KG1 (cell line): ENCODE measurements around the gene R3HDM4.
"Not testable (repeated sequence)": the region's sequence is repeated elsewhere in the genome, so short reads cannot be mapped to it uniquely, and the experiment has no call there.

Source experiments
- DNase-seq: peaks from one replicate; lab custom pipeline; 2025; lab: John Stamatoyannopoulos, UW

Gene R3HDM4

GRCh38 chr19:890831-891230, 22.2 kb downstream of the R3HDM4 start:
- DNase-seq: no peak

- DNase-seq: no peak
These were observed 23.2 kb downstream of the R3HDM4 start for GRCh38 chr19:889662-890295.

GRCh38 chr19:888581-889385, 24.2 kb downstream of the R3HDM4 start:
- no peak for DNase-seq

GRCh38 chr19:887599-887998, 25.4 kb downstream of the R3HDM4 start:
- DNase-seq: no peak

DNA sequence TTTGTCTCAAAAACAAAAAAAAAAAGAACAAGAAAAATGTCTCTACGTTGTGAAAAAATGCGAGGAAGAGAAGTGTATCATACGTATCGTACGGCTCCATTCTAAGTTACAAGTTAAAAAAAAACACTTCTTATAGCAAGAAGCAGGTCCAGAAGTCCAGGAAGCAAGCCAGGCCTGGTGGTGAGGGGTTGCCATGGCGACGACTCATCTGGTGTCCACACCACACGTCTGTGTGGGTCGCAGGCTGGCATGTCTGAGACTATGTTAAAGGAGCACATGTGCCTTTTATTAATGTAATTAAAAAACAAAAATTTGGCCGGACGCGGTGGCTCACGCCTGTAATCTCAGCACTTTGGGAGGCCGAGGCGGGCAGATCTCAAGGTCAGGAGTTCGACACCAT, 25.9 kb downstream of the R3HDM4 start:
- no peak for DNase-seq

DNA sequence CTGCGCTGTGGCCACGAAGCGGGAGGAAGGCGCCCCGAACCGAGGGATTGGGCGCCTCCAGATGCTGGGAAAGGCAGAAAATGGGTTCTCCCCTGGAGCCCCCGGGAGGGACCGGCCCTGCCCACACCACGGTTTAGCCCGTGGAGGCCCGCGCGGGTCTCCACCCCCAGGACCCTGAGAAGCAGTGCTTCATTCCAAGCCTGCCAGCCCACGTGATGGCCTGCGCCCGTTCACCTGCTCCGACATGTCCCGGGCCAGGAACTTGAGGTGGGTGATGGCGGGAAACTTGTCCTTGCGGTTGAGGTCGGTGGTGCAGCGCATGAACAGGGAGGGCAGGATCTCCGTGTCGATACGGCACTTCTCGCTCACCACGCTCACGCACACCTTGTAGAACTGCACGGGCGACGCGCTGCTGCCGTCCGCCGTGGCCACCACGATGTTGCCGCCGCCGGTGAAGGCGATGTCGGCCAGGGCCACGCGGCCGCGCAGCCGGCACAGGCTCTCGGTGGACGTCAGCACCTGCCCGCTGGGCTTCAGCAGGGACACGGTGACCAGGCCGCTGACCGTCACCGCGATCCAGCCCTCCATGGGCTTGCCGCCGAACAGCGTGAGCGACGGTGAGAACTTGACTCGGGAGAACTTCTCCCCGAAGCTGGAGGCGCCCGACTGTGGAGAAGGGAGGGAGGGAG, 27.3 kb downstream of the R3HDM4 start:
- no peak for DNase-seq

DNA sequence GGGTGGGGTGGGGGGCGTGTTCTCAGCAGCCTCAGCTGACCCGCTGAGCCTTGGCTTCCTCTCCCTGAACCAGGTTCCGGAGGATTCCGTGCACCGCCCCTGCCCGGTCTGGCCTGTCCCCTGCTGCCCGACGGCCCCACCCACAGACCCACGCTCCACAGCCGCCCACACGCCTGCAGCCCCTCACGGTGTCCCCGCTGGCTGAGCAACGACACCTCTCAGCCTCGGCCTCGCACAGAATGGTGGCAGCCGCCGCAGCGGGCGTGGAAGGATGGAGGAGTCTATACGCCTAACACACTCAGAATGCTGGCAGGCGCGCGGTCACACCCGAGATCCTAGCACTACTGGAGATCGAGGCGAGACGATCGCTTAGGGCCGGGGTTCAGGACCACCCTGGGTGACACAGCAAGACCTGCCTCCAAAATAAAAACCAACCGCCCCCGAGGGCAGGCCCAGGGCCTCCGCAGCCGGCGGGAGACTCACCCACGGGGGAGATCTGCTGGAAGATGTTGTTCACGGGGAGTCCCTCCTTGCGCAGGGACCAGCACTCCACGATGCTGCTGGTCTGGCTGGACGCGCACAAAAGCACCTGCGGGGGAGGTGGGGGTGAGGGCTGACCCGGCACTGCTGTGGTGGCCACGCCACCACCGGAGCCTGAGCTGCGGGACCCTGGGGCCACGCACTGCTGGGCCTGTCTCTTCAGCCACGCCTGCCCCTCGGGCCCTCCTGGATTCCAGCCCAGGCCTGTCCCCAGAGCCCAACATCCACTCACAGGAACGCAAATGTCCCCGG, 28.4 kb downstream of the R3HDM4 start:
- DNase-seq: no peak

DNA sequence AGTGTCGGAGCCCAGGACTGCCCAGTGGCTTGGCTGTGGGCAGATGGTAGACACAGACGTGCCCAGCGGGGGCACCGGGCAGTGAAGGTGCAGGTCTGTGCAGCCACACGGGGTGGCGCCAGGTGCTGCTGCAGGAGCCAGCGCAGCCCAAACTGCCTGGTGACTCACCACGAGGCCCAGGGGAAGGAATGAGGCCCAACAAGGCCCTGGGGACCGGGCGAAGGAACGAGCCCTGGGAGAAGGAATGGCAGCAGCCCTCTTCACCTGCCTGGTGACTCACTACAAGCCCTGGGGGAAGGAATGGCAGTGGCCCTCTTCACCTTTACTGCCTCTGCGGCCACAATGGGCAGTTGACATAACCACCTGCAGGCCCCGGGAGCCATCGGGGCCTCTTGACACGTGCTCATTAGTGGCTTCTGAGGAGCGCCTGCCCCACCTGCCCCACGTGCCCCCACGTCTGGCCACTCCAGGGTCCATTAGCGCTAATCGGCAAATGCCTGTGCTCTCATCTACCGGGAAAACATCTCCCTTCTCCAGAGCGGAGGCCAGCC, 29.3 kb downstream of the R3HDM4 start:
- no peak for DNase-seq

GRCh38 chr19:882871-883497, 30.0 kb downstream of the R3HDM4 start:
- no peak for DNase-seq

- DNase-seq: no peak
These were observed 31.5 kb downstream of the R3HDM4 start for GRCh38 chr19:881385-882071.

DNA sequence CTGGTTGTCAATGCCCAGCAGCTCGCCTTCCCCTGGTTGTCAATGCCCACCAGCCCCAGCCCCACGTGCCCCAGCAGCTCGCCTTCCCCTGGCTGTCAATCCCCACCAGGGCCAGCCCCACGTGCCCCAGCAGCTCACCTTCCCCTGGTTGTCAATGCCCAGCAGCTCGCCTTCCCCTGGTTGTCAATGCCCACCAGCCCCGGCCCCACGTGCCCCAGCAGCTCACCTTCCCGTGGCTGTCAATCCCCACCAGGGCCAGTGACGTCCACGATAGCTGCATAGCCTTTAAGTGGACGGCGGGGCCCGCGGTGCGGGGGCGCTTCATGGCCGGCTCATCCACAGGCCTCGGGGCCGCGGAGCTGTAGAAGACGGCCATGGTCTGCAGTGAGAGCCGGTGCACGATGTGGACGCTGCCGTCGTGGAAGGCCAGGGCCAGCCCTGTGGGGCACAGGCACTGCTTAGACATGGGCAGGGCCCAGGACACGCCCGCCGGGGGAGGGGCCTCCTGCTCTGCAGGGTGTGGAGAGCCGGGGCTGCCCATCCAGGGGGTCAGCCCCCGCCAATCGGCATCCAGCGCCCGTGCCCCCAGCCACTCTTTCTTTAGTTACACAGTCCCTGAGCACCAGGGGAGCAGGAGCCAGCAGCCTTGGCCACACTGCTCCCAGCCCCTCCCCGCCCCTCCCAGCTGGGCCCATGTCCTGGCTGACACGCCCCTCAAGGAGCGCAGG, 33.1 kb downstream of the R3HDM4 start:
- no peak for DNase-seq

- not testable (repeated sequence) for DNase-seq
These were observed 34.1 kb downstream of the R3HDM4 start for GRCh38 chr19:878751-879561.

DNA sequence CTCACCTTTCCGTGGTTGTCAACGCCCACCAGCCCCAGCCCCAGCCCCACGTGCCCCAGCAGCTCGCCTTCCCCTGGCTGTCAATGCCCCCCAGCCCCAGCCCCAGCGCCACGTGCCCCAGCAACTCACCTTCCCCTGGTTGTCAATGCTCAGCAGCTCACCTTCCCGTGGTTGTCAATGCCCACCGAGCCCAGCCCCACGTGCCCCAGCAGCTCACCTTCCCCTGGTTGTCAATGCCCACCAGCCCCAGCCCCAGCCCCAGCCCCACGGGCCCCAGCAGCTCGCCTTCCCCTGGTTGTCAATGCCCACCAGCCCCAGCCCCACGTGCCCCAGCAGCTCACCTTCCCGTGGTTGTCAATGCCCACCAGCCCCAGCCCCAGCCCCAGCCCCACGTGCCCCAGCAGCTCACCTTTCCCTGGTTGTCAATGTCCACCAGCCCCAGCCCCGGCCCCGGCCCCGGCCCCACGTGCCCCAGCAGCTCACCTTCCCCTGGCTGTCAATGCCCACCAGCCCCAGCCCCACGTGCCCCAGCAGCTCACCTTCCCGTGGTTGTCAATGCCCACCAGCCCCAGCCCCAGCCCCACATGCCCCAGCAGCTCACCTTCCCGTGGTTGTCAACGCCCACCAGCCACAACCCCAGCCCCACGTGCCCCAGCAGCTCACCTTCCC, 34.9 kb downstream of the R3HDM4 start:
- DNase-seq: not testable (repeated sequence)

- DNase-seq: no peak
These were observed 36.2 kb downstream of the R3HDM4 start for GRCh38 chr19:876780-877314.

DNA sequence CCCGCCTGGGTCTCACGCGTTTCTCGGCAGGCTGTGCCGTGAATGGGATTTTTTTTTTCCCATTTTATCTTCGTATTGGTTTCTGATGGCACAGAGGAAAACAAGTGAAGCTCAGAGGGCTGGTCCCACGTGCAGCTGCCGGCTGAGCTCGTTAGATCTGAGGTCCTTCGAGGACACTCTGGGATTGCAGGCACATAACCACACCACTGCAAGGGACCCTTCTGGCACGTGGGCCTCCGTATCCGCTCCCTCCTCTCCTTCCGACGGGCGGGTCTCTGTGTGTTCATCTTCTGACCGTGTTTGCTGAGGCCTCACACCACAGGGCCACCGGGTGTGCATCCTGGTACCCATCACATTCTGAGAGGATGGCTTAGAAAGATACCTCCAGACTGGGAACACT, 36.9 kb downstream of the R3HDM4 start:
- no peak for DNase-seq

- no peak for DNase-seq
These were observed 37.6 kb downstream of the R3HDM4 start for GRCh38 chr19:875265-875879.

DNA sequence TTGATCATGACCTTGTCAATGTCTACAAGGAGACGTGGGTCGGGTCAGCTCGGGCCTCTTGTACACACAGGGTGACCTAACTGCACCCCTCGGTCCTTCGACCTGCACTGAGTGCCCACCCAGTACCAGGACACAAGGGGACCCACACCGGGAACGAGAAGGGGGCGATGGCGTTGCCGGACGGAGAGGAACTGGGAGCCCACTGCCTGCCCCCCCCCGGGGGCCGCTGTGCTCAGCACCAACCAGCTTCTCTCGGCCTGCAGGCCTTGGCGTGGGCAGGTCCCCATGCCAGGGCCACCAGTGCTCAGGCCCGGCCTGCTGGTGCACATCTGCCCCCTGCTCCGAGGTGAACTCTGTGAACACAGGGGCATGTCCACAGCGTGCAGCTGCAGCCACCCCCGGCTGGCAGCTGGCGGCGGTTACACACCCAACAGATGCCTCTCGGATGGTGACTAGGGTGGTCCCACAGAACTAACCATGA, 39.4 kb downstream of the R3HDM4 start:
- no peak for DNase-seq

DNA sequence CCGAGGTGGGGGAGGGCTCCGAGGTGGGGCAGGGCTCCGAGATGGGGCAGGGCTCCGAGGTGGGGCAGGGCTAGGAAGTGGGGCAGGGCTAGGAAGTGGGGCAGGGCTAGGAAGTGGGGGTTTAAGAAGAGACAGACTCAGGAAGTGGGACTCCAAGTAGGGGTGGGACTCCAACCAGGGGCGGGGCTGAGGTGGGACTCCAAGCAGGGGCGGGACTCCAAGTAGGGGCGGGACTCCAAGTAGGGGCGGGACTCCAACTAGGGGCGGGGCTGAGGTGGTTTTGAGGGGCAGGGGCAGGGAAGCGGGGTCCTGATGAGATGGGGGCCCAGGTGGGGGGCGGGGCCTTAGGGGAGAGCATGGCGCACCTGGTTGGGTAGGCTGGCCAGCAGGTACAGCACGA, 39.9 kb downstream of the R3HDM4 start:
- no peak for DNase-seq
